Activated T-cell treated with anti-CD3 and anti-CD28 coated beads for 48 hours (primary cell): Measurements from ENCODE around the gene SOCS3.

Experiments used
- DNase-seq: peaks from one replicate; pipeline ENCODE4 v3.0.0-alpha.2; 2020; ENCODE audit warnings: low read depth

Gene SOCS3, protein sequence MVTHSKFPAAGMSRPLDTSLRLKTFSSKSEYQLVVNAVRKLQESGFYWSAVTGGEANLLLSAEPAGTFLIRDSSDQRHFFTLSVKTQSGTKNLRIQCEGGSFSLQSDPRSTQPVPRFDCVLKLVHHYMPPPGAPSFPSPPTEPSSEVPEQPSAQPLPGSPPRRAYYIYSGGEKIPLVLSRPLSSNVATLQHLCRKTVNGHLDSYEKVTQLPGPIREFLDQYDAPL

GRCh38 chr17:78359997-78360370 is at the start of gene SOCS3:
Gene SOCS3, minus strand, starts transcription at chr17:78360077. Its CDS starts 982 bp downstream, at chr17:78359095.
- DNase-seq, result peak; percentile 99

GRCh38 chr17:78409191-78409928 is 49.5 kb upstream of the SOCS3 start:
- DNase-seq, result no peak

DNA sequence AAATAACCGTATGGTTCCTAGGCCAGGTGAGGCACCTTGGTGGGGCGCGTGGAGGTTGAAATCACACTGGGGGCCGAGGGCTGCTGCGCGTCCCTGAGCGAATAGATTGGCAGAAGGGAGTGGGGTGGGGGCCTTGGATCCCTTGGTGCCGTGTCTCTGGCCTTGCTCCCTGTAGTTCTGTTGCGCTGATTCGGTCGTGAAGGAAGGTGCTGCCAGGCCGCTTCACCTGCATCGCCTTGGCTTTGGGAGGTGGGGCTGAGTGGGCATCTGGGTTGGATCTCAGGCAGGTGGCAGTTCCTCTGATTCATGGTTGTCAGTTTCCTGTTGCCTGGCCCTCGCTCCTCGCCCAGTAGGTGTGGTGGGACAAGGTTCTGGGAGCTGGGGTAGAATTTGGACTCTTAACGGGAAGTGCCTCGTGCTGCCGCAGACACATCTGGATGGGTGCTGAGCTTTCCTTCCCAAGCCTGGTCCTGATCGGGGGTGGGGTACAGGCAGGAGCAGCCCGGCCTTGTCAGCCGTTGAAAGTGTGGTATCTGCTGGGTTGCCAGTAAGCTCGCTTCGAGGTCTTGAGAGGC is 48.7 kb upstream of the SOCS3 start:
- no peak for DNase-seq

GRCh38 chr17:78407387-78408000 is 47.6 kb upstream of the SOCS3 start:
- no peak for DNase-seq

- DNase-seq, result no peak
Observed at GRCh38 chr17:78406920-78407319, 47.0 kb upstream of the SOCS3 start.

DNA sequence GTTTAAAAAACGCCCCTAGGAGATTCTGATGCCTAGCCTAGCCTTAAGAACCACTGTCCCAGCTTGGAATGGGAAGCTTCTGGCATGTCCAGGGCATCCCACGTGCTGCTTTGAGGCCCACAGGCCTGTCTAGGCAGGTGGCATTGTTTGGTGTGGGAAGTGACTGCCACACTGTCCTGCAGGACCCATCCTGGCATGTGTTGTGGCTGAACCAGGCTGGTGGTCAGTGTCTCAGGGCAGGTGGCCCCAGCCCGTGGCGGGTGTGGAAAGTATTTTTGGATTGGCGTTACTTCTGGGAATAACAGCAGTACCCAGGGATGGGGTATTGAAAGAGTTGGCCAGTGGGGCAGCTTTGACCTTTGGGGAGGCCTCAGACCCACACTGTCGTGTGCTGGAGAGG is 46.5 kb upstream of the SOCS3 start:
- DNase-seq, result no peak

- no peak for DNase-seq
Observed at GRCh38 chr17:78403822-78404221, 43.9 kb upstream of the SOCS3 start.

- no peak for DNase-seq
Observed at GRCh38 chr17:78401891-78402290, 42.0 kb upstream of the SOCS3 start.

DNA sequence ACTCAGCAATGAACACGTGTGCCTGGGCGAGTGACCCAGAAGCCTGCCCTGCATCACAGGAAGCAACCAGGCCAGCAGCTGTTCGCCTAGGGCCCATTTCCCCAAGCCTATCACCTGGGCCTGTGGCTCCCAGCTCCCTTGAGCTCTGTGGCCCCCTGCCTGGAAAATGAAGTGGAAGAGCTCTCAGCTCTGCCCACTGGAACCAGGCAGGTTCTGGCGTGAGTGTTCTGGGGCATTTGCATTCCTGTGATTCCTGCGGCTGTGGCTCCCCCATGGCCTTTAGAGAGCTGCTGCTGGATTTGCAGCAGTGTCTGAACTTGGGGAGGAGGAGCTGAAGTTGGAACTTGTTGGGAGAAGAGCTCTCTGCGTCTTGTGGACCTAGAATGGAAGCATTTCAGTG is 41.4 kb upstream of the SOCS3 start:
- no peak for DNase-seq

- no peak for DNase-seq
Observed at GRCh38 chr17:78400581-78401240, 40.8 kb upstream of the SOCS3 start.

- DNase-seq, result no peak
Observed at GRCh38 chr17:78399693-78400144, 39.8 kb upstream of the SOCS3 start.

- no peak for DNase-seq
Observed at GRCh38 chr17:78399028-78399692, 39.3 kb upstream of the SOCS3 start.

- DNase-seq, result no peak
Observed at GRCh38 chr17:78398390-78398789, 38.5 kb upstream of the SOCS3 start.

GRCh38 chr17:78397681-78398101 is 37.8 kb upstream of the SOCS3 start:
- no peak for DNase-seq

DNA sequence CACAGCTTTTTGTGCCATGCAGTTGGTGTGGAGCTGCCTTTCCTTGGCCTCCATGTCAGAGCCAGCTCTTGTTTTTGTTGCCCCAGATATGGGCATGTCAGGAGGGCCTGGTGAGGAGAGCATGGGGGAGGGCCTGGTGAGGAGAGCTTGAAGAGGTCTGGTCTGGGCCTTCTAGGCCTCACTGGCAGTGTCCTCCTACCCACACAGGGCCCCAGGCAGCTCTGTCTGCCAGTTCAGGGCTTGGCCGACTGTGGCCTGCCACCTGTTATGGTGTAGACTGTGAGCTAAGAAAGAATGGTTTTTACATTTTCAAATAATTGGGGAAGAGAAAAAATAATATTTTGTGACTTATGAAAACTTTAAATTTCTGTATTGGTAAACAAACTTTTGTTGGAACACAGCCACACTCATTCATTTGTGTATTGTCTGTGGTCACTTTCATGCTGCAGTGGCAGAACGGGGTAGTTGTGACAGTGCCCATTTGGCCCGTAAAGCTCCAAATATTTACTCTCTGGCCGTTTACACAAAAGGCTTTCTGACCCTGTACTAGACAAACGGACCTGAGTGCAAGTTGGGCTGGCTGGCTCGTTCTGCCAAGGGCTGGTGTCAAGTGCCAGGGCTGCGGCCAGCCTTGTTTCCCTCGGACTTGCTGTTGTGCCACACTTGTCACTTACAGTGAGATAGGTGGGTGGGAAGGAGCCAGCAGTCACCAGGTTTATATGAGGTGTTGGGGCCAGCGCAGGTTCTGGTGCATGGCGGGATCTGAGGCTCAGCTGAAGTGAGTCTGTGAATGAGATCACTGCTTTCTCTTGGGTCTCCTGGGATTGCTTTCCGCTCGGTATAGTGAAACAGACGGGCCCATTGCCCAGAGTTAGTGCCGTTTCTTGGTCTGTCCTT is 36.8 kb upstream of the SOCS3 start:
- no peak for DNase-seq

- DNase-seq, result no peak
Observed at GRCh38 chr17:78395155-78395554, 35.3 kb upstream of the SOCS3 start.

- no peak for DNase-seq
Observed at GRCh38 chr17:78394209-78394608, 34.3 kb upstream of the SOCS3 start.

- DNase-seq, result no peak
Observed at GRCh38 chr17:78393575-78393974, 33.7 kb upstream of the SOCS3 start.

DNA sequence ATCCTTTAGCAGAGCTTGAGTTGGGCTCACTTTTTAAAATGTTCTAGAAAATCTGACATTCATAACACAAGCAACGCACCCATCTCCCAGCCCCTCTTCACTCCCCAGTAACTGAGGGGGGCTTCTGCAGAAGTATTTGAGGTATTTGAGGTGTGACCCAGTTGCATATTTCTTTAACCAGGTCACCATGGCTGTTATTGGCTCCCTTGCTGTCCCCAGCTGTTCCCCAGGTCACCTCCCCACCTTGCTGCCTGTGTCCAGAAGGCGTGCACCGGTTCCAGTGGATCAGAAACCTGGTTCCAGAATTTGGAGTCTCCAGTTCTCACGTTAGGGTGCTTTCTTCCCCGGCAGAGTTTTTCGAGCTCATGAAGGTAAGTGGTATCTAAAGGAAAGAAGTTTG is 32.4 kb upstream of the SOCS3 start:
- DNase-seq, result no peak

DNA sequence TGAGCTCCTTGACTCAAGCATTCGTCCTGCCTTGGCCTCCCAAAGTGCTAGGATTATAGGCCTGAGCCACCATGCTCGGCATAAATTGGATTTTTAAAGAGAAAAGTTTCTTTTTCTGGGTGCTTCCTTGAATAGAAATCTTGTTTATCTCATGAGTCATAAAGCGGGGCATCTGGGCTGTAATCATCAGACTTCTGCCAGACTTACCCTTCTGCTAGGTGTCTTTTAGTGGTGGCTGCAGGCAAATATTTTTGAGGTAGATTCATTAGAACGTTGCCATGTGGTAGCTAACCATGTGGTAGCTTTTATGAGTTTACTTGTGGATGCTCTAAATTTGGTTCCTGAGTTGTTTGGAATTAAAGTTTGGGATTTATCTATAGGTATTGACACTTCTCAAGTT is 32.0 kb upstream of the SOCS3 start:
- DNase-seq, result no peak

GRCh38 chr17:78391051-78391431 is 31.2 kb upstream of the SOCS3 start:
- DNase-seq, result no peak
